ENCODE measurements around the gene AAGAB. TPM values are rescaled to one million over a fixed set of nuclear protein-coding genes. Genes with fewer than 3 reads are reported as not detected.

Gene AAGAB, protein sequence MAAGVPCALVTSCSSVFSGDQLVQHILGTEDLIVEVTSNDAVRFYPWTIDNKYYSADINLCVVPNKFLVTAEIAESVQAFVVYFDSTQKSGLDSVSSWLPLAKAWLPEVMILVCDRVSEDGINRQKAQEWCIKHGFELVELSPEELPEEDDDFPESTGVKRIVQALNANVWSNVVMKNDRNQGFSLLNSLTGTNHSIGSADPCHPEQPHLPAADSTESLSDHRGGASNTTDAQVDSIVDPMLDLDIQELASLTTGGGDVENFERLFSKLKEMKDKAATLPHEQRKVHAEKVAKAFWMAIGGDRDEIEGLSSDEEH
- total RNA-seq = 10 to 100 TPM; 29.4 to 39.2 (median 30.9) TPM

- Histone ChIP-seq H3K27me3 (no peaks in the 10 kb centered on the region), H3K36me3 (no peaks in the 10 kb centered on the region), H3K4me1 (peaks cover 15 to 22% of the 10 kb centered on the region in 2 donors), H3K4me3 (peak within 1 kb of the TSS; percentile 68 to 89 (median 84)), H3K9me3 (no peaks in the 10 kb centered on the region), H3K27ac (peak within 1 kb of the TSS; percentile 90 to 96 (median 94))
- TF ChIP-seq POLR2A (IDR thresholded peaks at IDR 0.05) = peak; percentile 84 to 93
- TF ChIP-seq, protein P1, sequence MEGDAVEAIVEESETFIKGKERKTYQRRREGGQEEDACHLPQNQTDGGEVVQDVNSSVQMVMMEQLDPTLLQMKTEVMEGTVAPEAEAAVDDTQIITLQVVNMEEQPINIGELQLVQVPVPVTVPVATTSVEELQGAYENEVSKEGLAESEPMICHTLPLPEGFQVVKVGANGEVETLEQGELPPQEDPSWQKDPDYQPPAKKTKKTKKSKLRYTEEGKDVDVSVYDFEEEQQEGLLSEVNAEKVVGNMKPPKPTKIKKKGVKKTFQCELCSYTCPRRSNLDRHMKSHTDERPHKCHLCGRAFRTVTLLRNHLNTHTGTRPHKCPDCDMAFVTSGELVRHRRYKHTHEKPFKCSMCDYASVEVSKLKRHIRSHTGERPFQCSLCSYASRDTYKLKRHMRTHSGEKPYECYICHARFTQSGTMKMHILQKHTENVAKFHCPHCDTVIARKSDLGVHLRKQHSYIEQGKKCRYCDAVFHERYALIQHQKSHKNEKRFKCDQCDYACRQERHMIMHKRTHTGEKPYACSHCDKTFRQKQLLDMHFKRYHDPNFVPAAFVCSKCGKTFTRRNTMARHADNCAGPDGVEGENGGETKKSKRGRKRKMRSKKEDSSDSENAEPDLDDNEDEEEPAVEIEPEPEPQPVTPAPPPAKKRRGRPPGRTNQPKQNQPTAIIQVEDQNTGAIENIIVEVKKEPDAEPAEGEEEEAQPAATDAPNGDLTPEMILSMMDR (IDR thresholded peaks at IDR 0.05 in 4 of 5, conservative IDR thresholded peaks at IDR 0.05 in 1 of 5) = peak in 2 of 5 experiments; percentile 4 to 14
- DNase-seq (peak; percentile 97), ATAC-seq (peak; percentile 88 to 92)
- in situ Hi-C loops (cut with MboI; ENCODE audit: low sequenced_read_pairs in 4 of 4) (loop anchor here in 1 of 4 donors (10.0 kb wide), 1 partner anchor 190 kb away; the partner anchor contains the start of gene SMAD3), intact Hi-C loops (cut with DNase I; ENCODE audit: low total_unique reads) (loop anchor here (5.0 to 10.0 kb wide), 5 partner anchors 47 to 290 kb away; partner anchors contain the start of genes MAP2K5 and SMAD3)
These were observed at the start of gene AAGAB, which contains the start of gene IQCH for GRCh38 chr15:67254238-67255175. TSS of gene AAGAB (minus strand) at chr15:67254661. CDS start at chr15:67254631, 30 bp downstream. TSS of gene IQCH (plus strand) at chr15:67254786. CDS start at chr15:67254897, 111 bp downstream.

GRCh38 chr15:67303490-67304363, 49.3 kb upstream of the AAGAB start:
- TF ChIP-seq, protein P1 (IDR thresholded peaks at IDR 0.05 in 4 of 5, conservative IDR thresholded peaks at IDR 0.05 in 1 of 5) = peak; percentile 56 to 69 (median 65)
- no peak for TF ChIP-seq POLR2A (IDR thresholded peaks at IDR 0.05)
- in situ Hi-C loops (cut with MboI; ENCODE audit: low sequenced_read_pairs in 4 of 4) (loop anchor here in 3 of 4 donors (5.0 kb wide), 2 partner anchors 351 to 356 kb away; no protein-coding TSS in a partner anchor), intact Hi-C loops (cut with DNase I; ENCODE audit: low total_unique reads) (loop anchor here (1.0 to 10.0 kb wide), 3 partner anchors 63 to 357 kb away; no protein-coding TSS in a partner anchor)
- no peak for DNase-seq
- no peaks in the 10 kb centered on the region for H3K27me3 ChIP-seq
- peak; percentile 75 to 93 for ATAC-seq
- no peak overlapping the region for H3K4me3 ChIP-seq
- no peaks in the 10 kb centered on the region for H3K4me1 ChIP-seq
- H3K9me3 ChIP-seq = no peaks in the 10 kb centered on the region
- H3K36me3 ChIP-seq = no peaks in the 10 kb centered on the region
- no peak overlapping the region for H3K27ac ChIP-seq

DNA sequence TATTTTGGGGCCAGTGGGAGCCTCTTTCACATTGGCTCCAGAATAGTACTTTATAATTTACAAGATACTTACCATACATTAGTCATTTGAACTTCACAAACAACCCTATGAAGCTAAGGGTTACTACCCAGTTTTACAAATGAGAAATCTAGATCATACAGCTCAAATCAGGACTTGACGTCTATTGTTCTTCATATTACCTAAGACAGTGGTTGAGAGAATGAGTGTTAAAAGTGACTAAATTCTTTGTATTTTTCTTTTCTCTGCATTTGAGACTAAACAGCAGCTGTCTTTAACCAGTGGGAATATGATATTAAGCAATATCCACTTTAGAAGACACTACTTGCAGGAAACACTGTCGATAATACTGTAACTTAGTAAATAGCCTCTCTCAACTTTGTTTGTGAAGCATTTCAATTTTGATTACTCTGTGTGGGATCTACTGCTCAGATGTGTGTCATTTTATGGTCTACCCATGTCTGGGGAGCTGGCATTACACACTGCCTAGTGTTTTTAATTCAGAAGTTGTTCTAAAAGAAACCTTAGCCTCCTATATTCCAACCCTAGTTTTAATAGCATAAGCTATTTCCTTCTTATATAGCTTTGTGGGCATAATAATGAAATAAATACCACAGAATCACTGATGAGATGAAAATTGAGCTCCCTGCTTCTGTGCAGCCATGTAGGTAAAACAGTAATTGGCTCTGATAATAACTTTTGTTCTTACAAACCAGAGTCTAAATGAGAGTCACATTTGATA, 46.0 kb upstream of the AAGAB start:
- in situ Hi-C loops (cut with MboI; ENCODE audit: low sequenced_read_pairs in 4 of 4) = loop anchor here in 3 of 4 donors (5.0 kb wide), 2 partner anchors 348 to 353 kb away; no protein-coding TSS in a partner anchor
- intact Hi-C loops (cut with DNase I; ENCODE audit: low total_unique reads) = loop anchor here (10.0 kb wide), 1 partner anchor 266 kb away; no protein-coding TSS in a partner anchor

More for the DNA sequence above, 46.0 kb upstream of the AAGAB start:
- H3K36me3 ChIP-seq = no peaks in the 10 kb centered on the region
- no peak overlapping the region for H3K27ac ChIP-seq
- DNase-seq = no peak
- no peaks in the 10 kb centered on the region for H3K27me3 ChIP-seq
- H3K9me3 ChIP-seq = no peaks in the 10 kb centered on the region
- no peaks in the 10 kb centered on the region for H3K4me1 ChIP-seq
- no peak for ATAC-seq
- TF ChIP-seq, protein P1 (IDR thresholded peaks at IDR 0.05 in 4 of 5, conservative IDR thresholded peaks at IDR 0.05 in 1 of 5) = no peak
- TF ChIP-seq POLR2A (IDR thresholded peaks at IDR 0.05) = no peak
- no peak overlapping the region for H3K4me3 ChIP-seq
